SJCRH30 (cell line): Measurements from ENCODE around the gene BCAN. TPM values are rescaled to one million over a fixed set of nuclear protein-coding genes. Genes with fewer than 3 reads are reported as not detected.
A peak's percentile ranks its signal among the peaks of the same experiment; 100 is the strongest.

Source experiments
- DNase-seq, 2 experiments: peaks; one replicate each; pipeline ENCODE4 v3.0.0-alpha.2; 2015 to 2020
- H3K27ac ChIP-seq: fragments of 250-450 bp; sonication (Bioruptor Pico); 2 replicates; pipeline ENCODE4 v1.5.1; 2020; ENCODE audit warnings: mild to moderate bottlenecking, moderate library complexity
- H3K27me3 ChIP-seq: fragments of 250-450 bp; sonication (Bioruptor Pico); 2 replicates; pipeline ENCODE4 v1.5.1; 2020; ENCODE audit warnings: mild to moderate bottlenecking, moderate library complexity
- H3K36me3 ChIP-seq: fragments of 250-450 bp; sonication (Bioruptor Pico); 2 replicates; pipeline ENCODE4 v1.5.1; 2020; ENCODE audit warnings: mild to moderate bottlenecking, moderate library complexity
- H3K4me1 ChIP-seq: fragments of 250-450 bp; sonication (Bioruptor Pico); 2 replicates; pipeline ENCODE4 v1.5.1; 2020; ENCODE audit warnings: mild to moderate bottlenecking, moderate library complexity
- H3K4me3 ChIP-seq: fragments of 250-450 bp; sonication (Bioruptor Pico); 2 replicates; pipeline ENCODE4 v1.5.1; 2020; ENCODE audit warnings: mild to moderate bottlenecking, moderate library complexity
- H3K9me3 ChIP-seq: fragments of 250-450 bp; sonication (Bioruptor Pico); replicated peaks from 2 replicates; pipeline ENCODE4 v1.5.1; 2020; ENCODE audit warnings: mild to moderate bottlenecking, moderate library complexity
- total RNA-seq: library from RNA; depleted of rRNA; stranded (reverse); fragments of >200 nt; shearing (Covaris generic); gene quantifications from 2 replicates; pipeline ENCODE4 v1.2.3, GENCODE V29; 2014

The BCAN gene
- total RNA-seq, 1 experiment from 2014 or later: not detected

DNA sequence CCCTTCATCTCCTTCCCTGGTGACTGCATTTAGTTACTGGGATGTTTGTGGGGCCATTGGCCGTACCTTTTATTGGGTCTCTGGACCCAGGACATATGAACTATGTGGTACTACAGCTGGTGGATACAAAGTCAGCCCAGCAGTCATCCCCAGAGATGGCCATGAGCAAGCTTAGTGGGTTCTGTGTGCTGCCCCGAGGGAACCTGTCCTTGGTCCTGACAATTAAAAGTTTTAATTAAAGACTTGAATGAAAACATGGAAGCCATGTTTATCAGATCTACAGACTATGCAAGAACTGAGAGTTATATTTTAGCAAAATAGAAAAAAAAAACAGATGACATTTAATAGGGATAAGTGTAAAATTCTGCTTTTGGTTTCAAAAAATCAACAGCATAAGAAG lies 38.1 kb downstream of the BCAN start:
- DNase-seq: no peak
- no peak overlapping the region for H3K27ac ChIP-seq

DNA sequence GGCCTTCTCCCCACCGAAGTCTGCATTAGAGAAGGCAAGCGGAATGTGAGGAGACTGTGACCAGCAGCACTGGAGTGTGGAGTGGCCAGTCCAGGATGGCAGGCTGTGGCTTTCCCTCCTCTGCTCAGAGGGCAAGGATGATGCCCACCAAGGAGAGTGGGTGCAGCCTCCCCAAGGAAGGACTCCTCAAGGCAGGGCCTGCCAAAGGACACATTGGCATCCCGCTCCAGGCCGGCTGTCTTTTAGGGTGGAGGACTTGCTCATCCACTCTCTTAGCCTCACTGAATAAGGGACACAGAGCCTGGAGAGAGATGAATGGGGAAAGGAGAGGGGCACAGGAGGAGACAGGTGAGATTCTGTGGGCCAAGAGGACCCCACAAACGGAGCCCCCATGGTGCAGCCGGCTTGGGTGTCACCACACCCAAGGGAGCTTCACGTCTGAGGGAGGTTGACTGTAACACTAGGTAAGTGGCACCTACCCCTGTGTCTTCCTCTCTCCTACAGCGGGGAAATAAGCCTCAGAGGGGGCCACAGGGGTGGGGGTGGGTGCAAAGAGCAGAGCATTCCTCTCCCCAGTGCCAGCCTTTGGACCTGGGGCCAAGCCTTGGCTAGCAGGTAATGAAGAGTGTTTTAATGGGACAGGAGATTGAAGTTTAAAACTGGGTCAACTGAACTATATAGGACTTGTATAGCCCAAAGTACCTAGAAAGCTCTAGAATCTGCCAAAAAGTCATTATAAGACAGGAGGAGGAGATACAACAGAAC lies 39.5 kb downstream of the BCAN start:
- Histone ChIP-seq H3K27me3 (peaks cover 19% of the 10 kb centered on the region), H3K36me3 (no peaks in the 10 kb centered on the region), H3K4me1 (peaks cover 3% of the 10 kb centered on the region; the same call in 1 of the 2 replicates), H3K9me3 (no peaks in the 10 kb centered on the region), H3K27ac (no peak overlapping the region), H3K4me3 (no peak overlapping the region)
- no peak for DNase-seq

More for the DNA sequence above, 38.1 kb downstream of the BCAN start:
- peaks cover 6% of the 10 kb centered on the region for H3K36me3 ChIP-seq
- peaks cover 19% of the 10 kb centered on the region for H3K27me3 ChIP-seq
- H3K4me1 ChIP-seq: peaks cover 3% of the 10 kb centered on the region; the same call in 1 of the 2 replicates
- no peaks in the 10 kb centered on the region for H3K9me3 ChIP-seq
- no peak overlapping the region for H3K4me3 ChIP-seq

- Histone ChIP-seq H3K36me3 (no peaks in the 10 kb centered on the region), H3K27ac (no peak overlapping the region), H3K4me3 (no peak overlapping the region), H3K27me3 (peaks cover 19% of the 10 kb centered on the region), H3K4me1 (peaks cover 3% of the 10 kb centered on the region; the same call in 1 of the 2 replicates), H3K9me3 (no peaks in the 10 kb centered on the region)
- no peak for DNase-seq
These were observed 40.4 kb downstream of the BCAN start for GRCh38 chr1:156682166-156682890.

GRCh38 chr1:156684227-156684782 lies 42.4 kb downstream of the BCAN start:
- H3K9me3 ChIP-seq: no peaks in the 10 kb centered on the region
- H3K27me3 ChIP-seq: peaks cover 19% of the 10 kb centered on the region
- DNase-seq: no peak
- H3K4me3 ChIP-seq: no peak overlapping the region
- H3K36me3 ChIP-seq: no peaks in the 10 kb centered on the region
- no peak overlapping the region for H3K27ac ChIP-seq
- H3K4me1 ChIP-seq: no peaks in the 10 kb centered on the region; the same call in 1 of the 2 replicates

DNA sequence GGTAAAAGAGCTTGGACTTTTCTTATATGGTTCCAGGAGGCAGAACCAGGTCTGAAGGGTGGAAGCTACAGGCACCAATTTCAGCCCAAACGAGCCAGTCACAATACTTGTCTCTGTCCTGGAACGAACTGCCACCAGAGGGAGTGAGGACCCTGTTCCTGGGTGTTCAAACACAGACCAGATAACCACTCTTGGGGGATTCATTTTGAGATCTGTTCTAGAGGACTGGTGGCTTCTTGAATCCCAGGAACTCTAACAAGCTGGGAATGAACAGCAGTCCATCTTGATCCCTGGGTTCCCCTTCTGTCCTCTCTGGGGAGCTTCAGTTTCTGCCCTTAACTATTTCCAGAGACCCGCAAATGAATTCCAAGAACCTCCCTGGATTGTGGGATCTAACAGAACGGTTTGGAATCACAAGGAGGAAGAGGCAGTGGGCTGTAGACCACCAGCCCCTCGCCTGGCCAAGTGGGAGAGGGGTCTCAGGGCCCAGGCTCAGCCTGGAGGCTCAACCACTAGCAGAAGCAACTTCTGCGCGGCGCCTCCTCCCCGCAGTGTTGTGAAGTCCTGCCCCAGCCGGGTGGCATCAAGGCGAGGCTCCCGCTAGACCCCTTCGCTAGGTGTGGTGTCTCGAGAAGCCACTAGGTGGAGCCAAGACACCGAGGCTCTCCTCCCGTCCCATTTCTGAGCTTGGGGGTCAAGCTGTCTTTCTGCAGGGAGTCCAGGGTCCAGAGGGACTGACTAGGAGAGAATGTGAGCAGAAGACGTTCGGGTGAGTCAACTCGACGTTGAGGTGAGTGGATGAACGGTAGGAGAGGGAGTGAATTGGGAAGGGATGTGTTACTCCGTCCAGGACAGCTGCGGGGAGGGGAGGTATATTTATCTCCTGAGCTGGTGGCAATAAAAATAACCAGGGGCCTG lies 47.4 kb downstream of the BCAN start:
- peak; percentile 77 to 88 for DNase-seq
- Histone ChIP-seq H3K27ac (no peak overlapping the region), H3K4me1 (peaks cover 35% of the 10 kb centered on the region)

GRCh38 chr1:156689953-156690674 lies 48.2 kb downstream of the BCAN start:
- no peaks in the 10 kb centered on the region for H3K9me3 ChIP-seq
- no peak overlapping the region for H3K27ac ChIP-seq
- H3K4me1 ChIP-seq: peaks cover 35% of the 10 kb centered on the region
- DNase-seq: peak; percentile 28 to 41
- H3K36me3 ChIP-seq: no peaks in the 10 kb centered on the region
- peaks cover 11% of the 10 kb centered on the region; the same call in 1 of the 2 replicates for H3K27me3 ChIP-seq
- H3K4me3 ChIP-seq: no peak overlapping the region

More for the DNA sequence above, 47.4 kb downstream of the BCAN start:
- peaks cover 15% of the 10 kb centered on the region; the same call in 1 of the 2 replicates for H3K27me3 ChIP-seq
- no peaks in the 10 kb centered on the region for H3K36me3 ChIP-seq
- peak overlapping the region; percentile 4; the same call in 1 of the 2 replicates for H3K4me3 ChIP-seq
- H3K9me3 ChIP-seq: no peaks in the 10 kb centered on the region

GRCh38 chr1:156690675-156691036 lies 48.7 kb downstream of the BCAN start:
- no peak for DNase-seq
- Histone ChIP-seq H3K4me1 (peaks cover 35% of the 10 kb centered on the region), H3K4me3 (no peak overlapping the region), H3K27me3 (peaks cover 11% of the 10 kb centered on the region; the same call in 1 of the 2 replicates), H3K36me3 (no peaks in the 10 kb centered on the region), H3K9me3 (no peaks in the 10 kb centered on the region), H3K27ac (no peak overlapping the region)

GRCh38 chr1:156691191-156691590 lies 49.3 kb downstream of the BCAN start:
- Histone ChIP-seq H3K4me3 (no peak overlapping the region), H3K27ac (no peak overlapping the region), H3K36me3 (no peaks in the 10 kb centered on the region), H3K4me1 (peaks cover 35% of the 10 kb centered on the region), H3K27me3 (peaks cover 11% of the 10 kb centered on the region; the same call in 1 of the 2 replicates), H3K9me3 (no peaks in the 10 kb centered on the region)
- DNase-seq: no peak

GRCh38 chr1:156691665-156692440 lies 49.9 kb downstream of the BCAN start:
- H3K4me3 ChIP-seq: no peak overlapping the region
- no peak overlapping the region for H3K27ac ChIP-seq
- no peaks in the 10 kb centered on the region for H3K36me3 ChIP-seq
- H3K27me3 ChIP-seq: peaks cover 11% of the 10 kb centered on the region; the same call in 1 of the 2 replicates
- DNase-seq: peak; percentile 49 to 60
- no peaks in the 10 kb centered on the region for H3K9me3 ChIP-seq
- H3K4me1 ChIP-seq: peaks cover 35% of the 10 kb centered on the region

DNA sequence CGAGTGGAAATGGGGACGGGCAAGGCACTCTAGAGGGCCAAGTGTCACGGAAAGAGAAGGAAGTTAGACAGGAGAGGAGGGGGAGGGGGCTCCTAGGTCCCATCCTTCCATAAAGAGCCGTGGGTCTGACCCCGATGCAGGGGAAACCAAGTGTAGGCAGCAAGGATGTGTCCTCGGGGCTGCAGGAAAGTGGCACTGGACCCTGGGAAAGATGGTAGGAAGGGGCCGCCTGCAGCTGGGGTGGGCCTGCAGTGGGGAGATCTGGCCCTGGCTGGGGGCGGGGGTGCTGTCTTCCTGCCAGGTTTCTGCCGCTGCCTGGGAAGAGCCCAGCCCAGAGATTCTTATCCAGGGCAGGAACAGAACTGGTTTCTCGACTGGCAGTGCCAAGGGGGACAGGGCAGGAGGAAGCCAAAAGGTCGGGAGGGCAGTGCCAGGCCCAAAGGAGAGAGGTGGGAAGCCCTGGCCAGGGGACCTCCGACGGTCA lies 50.6 kb downstream of the BCAN start:
- Histone ChIP-seq H3K9me3 (no peaks in the 10 kb centered on the region), H3K27ac (no peak overlapping the region), H3K4me3 (no peak overlapping the region), H3K36me3 (no peaks in the 10 kb centered on the region), H3K4me1 (peaks cover 37% of the 10 kb centered on the region), H3K27me3 (peaks cover 11% of the 10 kb centered on the region; the same call in 1 of the 2 replicates)
- no peak for DNase-seq

- no peak overlapping the region for H3K27ac ChIP-seq
These were observed 51.3 kb downstream of the BCAN start for GRCh38 chr1:156692925-156693847.

More at GRCh38 chr1:156692925-156693847, 51.3 kb downstream of the BCAN start:
- Histone ChIP-seq H3K9me3 (no peaks in the 10 kb centered on the region), H3K4me3 (no peak overlapping the region), H3K4me1 (peaks cover 40% of the 10 kb centered on the region), H3K27me3 (peaks cover 11% of the 10 kb centered on the region; the same call in 1 of the 2 replicates), H3K36me3 (no peaks in the 10 kb centered on the region)
- peak; percentile 25 to 29 for DNase-seq
